Tibial nerve (tissue), 4 donors: ENCODE data around the gene PPP1R16B. TPM values are rescaled to one million over a fixed set of nuclear protein-coding genes. Genes with fewer than 3 reads are reported as not detected.

ENCODE experiments used
- DNase-seq, 2 donors: peaks; one replicate each; pipeline ENCODE4 v3.0.0-alpha.2; 2019; ENCODE audit warnings: low spot score in 2 of 2
- H3K27ac ChIP-seq, 4 donors: fragments of 200-600 bp; sonication (generic) in 3 of 4; one replicate each; pipeline ENCODE4 v1.5.1; 2017 to 2019; ENCODE audit warnings: mild to moderate bottlenecking in 1 of 4
- H3K27me3 ChIP-seq, 2 donors: fragments of 200-600 bp; sonication (generic) in 1 of 2; one replicate each; pipeline versions ENCODE4 v1.5.1 to v1.6.0; 2017 to 2019
- H3K36me3 ChIP-seq, 3 donors: fragments of 200-600 bp; sonication (generic); one replicate each; pipeline ENCODE4 v1.5.1; 2018 to 2019
- H3K4me1 ChIP-seq, 4 donors: fragments of 200-600 bp; sonication (generic) in 3 of 4; one replicate each; pipeline ENCODE4 v1.5.1; 2017 to 2019
- H3K4me3 ChIP-seq, 4 donors: fragments of 200-600 bp; sonication (generic) in 3 of 4; one replicate each; pipeline ENCODE4 v1.5.1; 2017 to 2019; ENCODE audit warnings: mild to moderate bottlenecking in 1 of 4, moderate library complexity in 1 of 4
- H3K9me3 ChIP-seq, 4 donors: fragments of 200-600 bp; sonication (generic) in 3 of 4; one replicate each; pipeline ENCODE4 v1.5.1; 2017 to 2019
- EP300 ChIP-seq, 2 donors: sonication (generic); formaldehyde crosslinking; IDR thresholded peaks; one replicate each; pipeline ENCODE4 v1.6.1; 2017; ENCODE audit warnings: antibody characterized with exemption in 2 of 2, mild to moderate bottlenecking in 1 of 2
- POLR2A ChIP-seq, 2 donors: fragments of 450-650 bp; IDR thresholded peaks; one replicate each; pipeline ENCODE4 v1.6.1; 2017; ENCODE audit warnings: antibody characterized with exemption in 2 of 2, mild to moderate bottlenecking in 2 of 2, moderate library complexity in 2 of 2
- WGBS, 2 donors: methylation state at CpG; one replicate each; pipeline ENCODE4 v1.1.5; 2018; 5-methylcytosine and 5-hydroxymethylcytosine counted together
- total RNA-seq, 4 donors: library from RNA; depleted of rRNA; stranded (reverse); fragments of >200 nt; gene quantifications; one replicate each; pipeline ENCODE4 v1.1.0, GENCODE V29; 2016
- TF ChIP-seq, protein P1 (sequence below), 5 experiments: fragments of 200-600 bp in 3 of 5; fragments of 450-650 bp in 2 of 5; sonication (generic) in 3 of 5; IDR thresholded peaks; one replicate each; pipeline ENCODE4 v1.5.1; 2016 to 2019; ENCODE audit warnings: antibody characterized with exemption in 5 of 5, mild to moderate bottlenecking in 3 of 5, moderate library complexity in 2 of 5

The PPP1R16B gene
- total RNA-seq, 4 donors from 2014 or later, result 2.1 to 5.7 (median 4.6) TPM

DNA sequence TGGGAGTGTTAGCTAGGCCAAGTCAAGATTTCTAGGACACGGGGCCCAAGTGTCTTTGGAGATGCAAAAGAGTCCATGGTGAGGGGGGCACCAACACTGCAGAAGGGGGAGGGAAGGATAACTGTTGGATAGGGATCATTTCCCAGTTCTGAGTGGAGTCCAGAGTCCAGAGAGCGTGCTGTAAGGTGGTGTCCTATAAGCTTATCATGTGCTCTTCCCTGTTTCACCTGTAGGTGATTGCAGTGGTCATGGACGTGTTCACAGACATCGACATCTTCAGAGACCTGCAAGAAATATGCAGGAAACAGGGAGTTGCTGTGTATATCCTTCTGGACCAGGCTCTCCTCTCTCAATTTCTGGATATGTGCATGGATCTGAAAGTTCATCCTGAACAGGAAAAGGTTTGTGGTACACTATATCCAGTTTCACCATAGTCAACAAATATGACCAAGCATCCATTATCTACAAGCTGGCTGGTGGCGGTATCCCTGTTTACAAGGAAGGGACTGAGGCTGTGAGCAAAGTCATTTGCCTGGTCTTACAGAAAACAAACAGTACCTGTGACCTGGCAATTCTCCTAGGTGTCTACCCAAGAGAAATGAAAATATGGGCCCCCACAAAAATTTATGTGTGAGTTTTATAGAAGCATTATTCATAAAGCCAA lies 136.4 kb downstream of the PPP1R16B start:
- no peak for DNase-seq
- H3K36me3 ChIP-seq, result no peaks in the 10 kb centered on the region
- TF ChIP-seq EP300 (IDR thresholded peaks at IDR 0.05) (no peak), POLR2A (IDR thresholded peaks at IDR 0.05) (no peak)
- H3K9me3 ChIP-seq, result no peaks in the 10 kb centered on the region
- no peak overlapping the region for H3K27ac ChIP-seq
- no peaks in the 10 kb centered on the region for H3K4me1 ChIP-seq
- H3K4me3 ChIP-seq, result no peak overlapping the region
- no peaks in the 10 kb centered on the region for H3K27me3 ChIP-seq
- WGBS, 2 donors, result 91 to 95% methylated on average over 5 of the region's 5 CpGs

- H3K4me1 ChIP-seq, result no peaks in the 10 kb centered on the region
- H3K9me3 ChIP-seq, result no peaks in the 10 kb centered on the region
- H3K27ac ChIP-seq, result no peak overlapping the region
- no peak for DNase-seq
- WGBS, 2 donors, result 94 to 95% methylated on average over 3 of the region's 3 CpGs
- no peaks in the 10 kb centered on the region for H3K36me3 ChIP-seq
- TF ChIP-seq, protein P1, sequence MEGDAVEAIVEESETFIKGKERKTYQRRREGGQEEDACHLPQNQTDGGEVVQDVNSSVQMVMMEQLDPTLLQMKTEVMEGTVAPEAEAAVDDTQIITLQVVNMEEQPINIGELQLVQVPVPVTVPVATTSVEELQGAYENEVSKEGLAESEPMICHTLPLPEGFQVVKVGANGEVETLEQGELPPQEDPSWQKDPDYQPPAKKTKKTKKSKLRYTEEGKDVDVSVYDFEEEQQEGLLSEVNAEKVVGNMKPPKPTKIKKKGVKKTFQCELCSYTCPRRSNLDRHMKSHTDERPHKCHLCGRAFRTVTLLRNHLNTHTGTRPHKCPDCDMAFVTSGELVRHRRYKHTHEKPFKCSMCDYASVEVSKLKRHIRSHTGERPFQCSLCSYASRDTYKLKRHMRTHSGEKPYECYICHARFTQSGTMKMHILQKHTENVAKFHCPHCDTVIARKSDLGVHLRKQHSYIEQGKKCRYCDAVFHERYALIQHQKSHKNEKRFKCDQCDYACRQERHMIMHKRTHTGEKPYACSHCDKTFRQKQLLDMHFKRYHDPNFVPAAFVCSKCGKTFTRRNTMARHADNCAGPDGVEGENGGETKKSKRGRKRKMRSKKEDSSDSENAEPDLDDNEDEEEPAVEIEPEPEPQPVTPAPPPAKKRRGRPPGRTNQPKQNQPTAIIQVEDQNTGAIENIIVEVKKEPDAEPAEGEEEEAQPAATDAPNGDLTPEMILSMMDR (IDR thresholded peaks at IDR 0.05), result no peak
- H3K4me3 ChIP-seq, result no peak overlapping the region
- H3K27me3 ChIP-seq, result no peaks in the 10 kb centered on the region
Observed at GRCh38 chr20:38945012-38945411, 139.5 kb downstream of the PPP1R16B start.

DNA sequence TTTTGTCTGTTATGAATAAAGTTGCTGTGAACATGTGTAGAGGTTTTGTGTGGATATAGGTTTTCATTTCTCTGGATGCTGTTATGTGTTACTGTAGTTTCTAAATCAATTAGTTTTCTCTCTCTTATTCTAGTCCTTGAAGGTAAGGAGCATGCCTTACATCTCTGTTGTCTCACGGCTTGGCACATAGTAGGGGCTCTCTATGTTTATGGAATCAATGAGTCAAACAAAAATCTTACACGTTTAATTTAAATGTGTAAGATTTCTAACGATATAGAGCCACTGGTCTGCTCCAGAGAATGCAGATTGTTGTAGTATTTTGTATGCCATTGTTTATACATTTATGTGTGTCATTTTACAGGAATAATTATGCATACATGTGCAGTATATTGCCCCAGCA lies 141.3 kb downstream of the PPP1R16B start:
- TF ChIP-seq EP300 (IDR thresholded peaks at IDR 0.05), result no peak
- TF ChIP-seq, protein P1 (IDR thresholded peaks at IDR 0.05), result no peak
- TF ChIP-seq POLR2A (IDR thresholded peaks at IDR 0.05), result no peak
- no peak overlapping the region for H3K4me3 ChIP-seq
- no peaks in the 10 kb centered on the region for H3K36me3 ChIP-seq
- no peaks in the 10 kb centered on the region for H3K9me3 ChIP-seq
- H3K4me1 ChIP-seq, result no peaks in the 10 kb centered on the region
- no peaks in the 10 kb centered on the region for H3K27me3 ChIP-seq
- no peak overlapping the region for H3K27ac ChIP-seq
- no peak for DNase-seq
- WGBS, 2 donors, result 92 to 94% methylated on average over 3 of the region's 3 CpGs

DNA sequence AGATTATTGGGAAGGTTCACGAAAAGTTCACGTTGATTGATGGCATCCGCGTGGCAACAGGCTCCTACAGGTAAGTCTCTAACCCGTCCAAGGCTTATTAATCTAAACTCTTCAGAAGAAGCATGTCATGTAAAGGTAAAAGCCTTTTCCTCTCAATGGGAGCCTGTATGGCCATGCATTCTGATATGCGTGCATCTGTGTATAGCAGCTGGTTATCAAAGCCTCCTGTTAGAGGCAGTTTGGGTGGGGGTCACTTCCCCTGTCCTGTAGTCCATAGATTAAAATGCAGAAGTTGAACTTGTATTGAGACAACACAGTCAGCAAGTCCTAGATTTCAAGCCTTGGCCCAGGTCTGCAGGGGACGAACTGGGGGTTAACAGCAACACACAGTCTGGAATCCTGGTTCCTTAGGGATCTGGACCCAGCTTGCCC lies 142.4 kb downstream of the PPP1R16B start:
- Histone ChIP-seq H3K4me3 (no peak overlapping the region), H3K9me3 (no peaks in the 10 kb centered on the region), H3K36me3 (no peaks in the 10 kb centered on the region), H3K27me3 (no peaks in the 10 kb centered on the region), H3K4me1 (no peaks in the 10 kb centered on the region), H3K27ac (no peak overlapping the region)
- DNase-seq, result no peak
- no peak for TF ChIP-seq POLR2A (IDR thresholded peaks at IDR 0.05)
- WGBS, 2 donors, result 76 to 86% methylated on average over 7 of the region's 7 CpGs

DNA sequence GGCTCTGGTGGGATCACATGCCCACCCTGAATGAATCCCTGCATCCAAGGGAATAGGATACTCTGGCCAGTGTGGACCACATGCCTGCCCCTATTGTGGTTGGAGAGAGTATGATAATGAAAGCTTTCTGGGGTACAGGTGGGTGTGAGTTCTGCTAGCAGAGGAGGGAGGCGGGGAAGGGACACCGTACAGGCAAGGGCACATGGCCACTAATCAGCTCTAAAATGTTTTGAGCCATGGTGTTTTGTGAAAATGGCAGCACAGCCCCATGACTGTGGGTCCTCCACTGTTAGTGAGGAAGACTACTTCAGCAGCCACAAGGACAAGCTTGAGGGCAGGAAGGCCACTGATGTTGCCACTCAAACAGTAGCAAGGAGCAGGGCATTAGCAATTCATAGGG lies 144.8 kb downstream of the PPP1R16B start:
- H3K27me3 ChIP-seq, result no peaks in the 10 kb centered on the region
- 91 to 95% methylated on average over 2 of the region's 2 CpGs for WGBS, 2 donors
- H3K4me1 ChIP-seq, result no peaks in the 10 kb centered on the region
- no peaks in the 10 kb centered on the region for H3K9me3 ChIP-seq
- no peak overlapping the region for H3K4me3 ChIP-seq
- H3K27ac ChIP-seq, result no peak overlapping the region
- TF ChIP-seq EP300 (IDR thresholded peaks at IDR 0.05) (no peak), POLR2A (IDR thresholded peaks at IDR 0.05) (no peak)
- TF ChIP-seq, protein P1 (IDR thresholded peaks at IDR 0.05), result no peak
- H3K36me3 ChIP-seq, result no peaks in the 10 kb centered on the region
- DNase-seq, result no peak

GRCh38 chr20:38951611-38952010 lies 146.1 kb downstream of the PPP1R16B start:
- Histone ChIP-seq H3K4me3 (no peak overlapping the region), H3K27me3 (no peaks in the 10 kb centered on the region), H3K27ac (no peak overlapping the region), H3K36me3 (no peaks in the 10 kb centered on the region), H3K4me1 (no peaks in the 10 kb centered on the region), H3K9me3 (no peaks in the 10 kb centered on the region)
- TF ChIP-seq EP300 (IDR thresholded peaks at IDR 0.05) (no peak), POLR2A (IDR thresholded peaks at IDR 0.05) (no peak)
- TF ChIP-seq, protein P1 (IDR thresholded peaks at IDR 0.05), result no peak
- no peak for DNase-seq
- 98% methylated on average over 7 to 9 of the region's 9 CpGs for WGBS, 2 donors
